ENCODE measurements around the gene CDK5RAP3. TPM values are rescaled to one million over a fixed set of nuclear protein-coding genes. Genes with fewer than 3 reads are reported as not detected.
A peak's percentile ranks its signal among the peaks of the same experiment; 100 is the strongest.

CDK5RAP3 gene
- total and polyA plus RNA-seq, 2 of the 13 experiments (the other 11 are each of a cell fraction or from before 2014, with no cell fraction given): 128 to 154 TPM

- TF ChIP-seq CREM (IDR thresholded peaks at IDR 0.05) (peak; percentile 63), CREM (CRISPR knock-in tag; IDR thresholded peaks at IDR 0.05) (no peak), CBFB (CRISPR knock-in tag; IDR thresholded peaks at IDR 0.05) (peak; percentile 75; the same call in 1 of the 2 replicates)
Observed at GRCh38 chr17:47941246-47942095, 29.4 kb upstream of the CDK5RAP3 start, which contains the start of gene PNPO (continued).

- FAIRE-seq: no peak
- Histone ChIP-seq H3K27me3 (ENCODE audit: control insufficient read depth in 1 of 2, insufficient read depth in 2 of 2, low read length in 2 of 2) (no peaks in the 10 kb centered on the region), H2AFZ (ENCODE audit: low read length) (no peak overlapping the region), H3K36me3 (replicated peaks in 1 of 2; ENCODE audit: control insufficient read depth in 1 of 2, insufficient read depth in 2 of 2, low read length in 2 of 2) (peaks cover 6 to 35% of the 10 kb centered on the region in 2 experiments), H4K20me1 (ENCODE audit: insufficient read depth, low read length) (no peaks in the 10 kb centered on the region), H3K4me2 (ENCODE audit: low read depth, low read length) (peak overlapping the region; percentile 97), H3K4me1 (ENCODE audit: insufficient read depth, low read length) (peaks cover 82% of the 10 kb centered on the region), H3K79me2 (ENCODE audit: insufficient read depth, low read length) (peaks cover 20% of the 10 kb centered on the region), H3K9me3 (ENCODE audit: low read length) (no peaks in the 10 kb centered on the region), H3K27ac (ENCODE audit: extremely low read length, insufficient read depth, low read length) (peak overlapping the region; percentile 95), H3K9ac (ENCODE audit: insufficient read depth, low read depth, low read length) (peak overlapping the region; percentile 90), H3K4me3 (replicated peaks in 1 of 3; ENCODE audit: insufficient read depth in 1 of 3, low read depth in 2 of 3, low read length in 3 of 3) (peak overlapping the region; percentile 75 to 87 (median 76))
- 0% methylated on average over 5 of the region's 5 CpGs for WGBS (ENCODE audit: low lambda C conversion rate)
- intact Hi-C loops (cut with micrococcal nuclease; ENCODE audit: unreplicated experiment) (no loop called here), in situ Hi-C loops (cut with HindIII; ENCODE audit: extremely low pct_ligation_motif_present, low pct_unique_long_range_greater_than_20kb) (no loop called here)
- ChIA-PET CTCF (ENCODE audit: low intra/inter-chr PET ratio, low total read pairs) (interaction anchor here (1.2 kb wide), 1 partner anchor 28 kb away, joined by 5 read pairs; no protein-coding TSS in a partner anchor), POLR2A (interaction anchor here (1.2 to 3.0 kb wide), 27 partner anchors 9 to 293 kb away, joined by 3 to 67 read pairs (median 7); partner anchors contain the start of genes CDK5RAP3, KPNB1, LRRC46 and MRPL10)
- TSS peak; percentile 64 for BruUV-seq (replicated peaks)
- ATAC-seq: peak; percentile 26
- no peak for DNase-seq (ENCODE audit: low spot score)
- TF ChIP-seq ZBTB14 (CRISPR knock-in tag; IDR thresholded peaks at IDR 0.05) (no peak), ADNP (CRISPR knock-in tag; IDR thresholded peaks at IDR 0.05) (no peak), HNF4A (CRISPR knock-in tag; IDR thresholded peaks at IDR 0.05) (no peak), ZNF619 (CRISPR knock-in tag; IDR thresholded peaks at IDR 0.05) (0 out of 2 replicates have a peak, but pooled peaks have one; percentile 6), PAX8 (CRISPR knock-in tag; IDR thresholded peaks at IDR 0.05; ENCODE audit: borderline replicate concordance) (peak; percentile 10; the same call in 1 of the 2 replicates), HBP1 (CRISPR knock-in tag; IDR thresholded peaks at IDR 0.05; ENCODE audit: low read depth) (0 out of 2 replicates have a peak, but pooled peaks have one; percentile 2), PRPF4 (IDR thresholded peaks at IDR 0.05; ENCODE audit: low read depth, low read length, poor library complexity, severe bottlenecking) (peak; percentile 28), ZNF570 (CRISPR knock-in tag; IDR thresholded peaks at IDR 0.05; ENCODE audit: borderline replicate concordance) (0 out of 2 replicates have a peak, but pooled peaks have one; percentile 6), NR1H2 (CRISPR knock-in tag; IDR thresholded peaks at IDR 0.05; ENCODE audit: borderline replicate concordance, low read depth) (no peak), ZNF234 (CRISPR knock-in tag; conservative IDR thresholded peaks at IDR 0.05) (0 out of 2 replicates have a peak, but pooled peaks have one; percentile 15), EZH2 (conservative IDR thresholded peaks at IDR 0.05; ENCODE audit: low read depth, low read length) (no peak), TRAFD1 (CRISPR knock-in tag; IDR thresholded peaks at IDR 0.05; ENCODE audit: borderline replicate concordance) (0 out of 2 replicates have a peak, but pooled peaks have one; percentile 6), ZNF460 (CRISPR knock-in tag; IDR thresholded peaks at IDR 0.05; ENCODE audit: borderline replicate concordance) (no peak), ZNF225 (CRISPR knock-in tag; IDR thresholded peaks at IDR 0.05) (no peak), ZNF510 (CRISPR knock-in tag; IDR thresholded peaks at IDR 0.05; ENCODE audit: low read depth) (no peak)
Observed at GRCh38 chr17:47942096-47942510, 28.8 kb upstream of the CDK5RAP3 start.
